ENCODE data around the gene ZNF770.

The ZNF770 gene

GRCh38 chr15:34987609-34988026 lies 469 bp downstream of the ZNF770 start:
- peak overlapping the region; percentile 85 for H2AFZ ChIP-seq (ENCODE audit: low read length)
- peak overlapping the region; percentile 96 for H3K9ac ChIP-seq (ENCODE audit: low read length)
- H3K4me2 ChIP-seq (ENCODE audit: low read depth, low read length), result peak overlapping the region; percentile 96
- peaks cover 20% of the 10 kb centered on the region for H3K4me1 ChIP-seq (ENCODE audit: low read length)
- no peaks in the 10 kb centered on the region for H4K20me1 ChIP-seq (ENCODE audit: insufficient read depth, low read length)
- no peak for DNase-seq
- H3K27me3 ChIP-seq (replicated peaks; ENCODE audit: insufficient read depth, low read length), result no peaks in the 10 kb centered on the region
- H3K36me3 ChIP-seq (replicated peaks; ENCODE audit: insufficient read depth, low read length), result peaks cover 4% of the 10 kb centered on the region; the same call in 1 of the 2 replicates
- H3K9me3 ChIP-seq (replicated peaks; ENCODE audit: insufficient read depth, low read length), result no peaks in the 10 kb centered on the region
- H3F3A ChIP-seq (ENCODE audit: insufficient read depth, low read length), result no peaks in the 10 kb centered on the region
- peak overlapping the region; percentile 93 for H3K4me3 ChIP-seq (ENCODE audit: low read length)
- H3K79me2 ChIP-seq (ENCODE audit: low read length), result peaks cover 52% of the 10 kb centered on the region
- peak overlapping the region; percentile 81; the same call in 1 of the 2 replicates for H3K27ac ChIP-seq (ENCODE audit: low read length)
- TF ChIP-seq EZH2 (optimal IDR thresholded peaks at IDR 0.05; ENCODE audit: low read depth, low read length) (no peak), EZH2phosphoT487 (IDR thresholded peaks at IDR 0.05; ENCODE audit: low read length) (no peak)
- TF ChIP-seq, protein P1, sequence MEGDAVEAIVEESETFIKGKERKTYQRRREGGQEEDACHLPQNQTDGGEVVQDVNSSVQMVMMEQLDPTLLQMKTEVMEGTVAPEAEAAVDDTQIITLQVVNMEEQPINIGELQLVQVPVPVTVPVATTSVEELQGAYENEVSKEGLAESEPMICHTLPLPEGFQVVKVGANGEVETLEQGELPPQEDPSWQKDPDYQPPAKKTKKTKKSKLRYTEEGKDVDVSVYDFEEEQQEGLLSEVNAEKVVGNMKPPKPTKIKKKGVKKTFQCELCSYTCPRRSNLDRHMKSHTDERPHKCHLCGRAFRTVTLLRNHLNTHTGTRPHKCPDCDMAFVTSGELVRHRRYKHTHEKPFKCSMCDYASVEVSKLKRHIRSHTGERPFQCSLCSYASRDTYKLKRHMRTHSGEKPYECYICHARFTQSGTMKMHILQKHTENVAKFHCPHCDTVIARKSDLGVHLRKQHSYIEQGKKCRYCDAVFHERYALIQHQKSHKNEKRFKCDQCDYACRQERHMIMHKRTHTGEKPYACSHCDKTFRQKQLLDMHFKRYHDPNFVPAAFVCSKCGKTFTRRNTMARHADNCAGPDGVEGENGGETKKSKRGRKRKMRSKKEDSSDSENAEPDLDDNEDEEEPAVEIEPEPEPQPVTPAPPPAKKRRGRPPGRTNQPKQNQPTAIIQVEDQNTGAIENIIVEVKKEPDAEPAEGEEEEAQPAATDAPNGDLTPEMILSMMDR (IDR thresholded peaks at IDR 0.05; ENCODE audit: low read length), result no peak
- H3K9me2 ChIP-seq (replicated peaks; ENCODE audit: insufficient read depth, low read length), result no peaks in the 10 kb centered on the region

DNA sequence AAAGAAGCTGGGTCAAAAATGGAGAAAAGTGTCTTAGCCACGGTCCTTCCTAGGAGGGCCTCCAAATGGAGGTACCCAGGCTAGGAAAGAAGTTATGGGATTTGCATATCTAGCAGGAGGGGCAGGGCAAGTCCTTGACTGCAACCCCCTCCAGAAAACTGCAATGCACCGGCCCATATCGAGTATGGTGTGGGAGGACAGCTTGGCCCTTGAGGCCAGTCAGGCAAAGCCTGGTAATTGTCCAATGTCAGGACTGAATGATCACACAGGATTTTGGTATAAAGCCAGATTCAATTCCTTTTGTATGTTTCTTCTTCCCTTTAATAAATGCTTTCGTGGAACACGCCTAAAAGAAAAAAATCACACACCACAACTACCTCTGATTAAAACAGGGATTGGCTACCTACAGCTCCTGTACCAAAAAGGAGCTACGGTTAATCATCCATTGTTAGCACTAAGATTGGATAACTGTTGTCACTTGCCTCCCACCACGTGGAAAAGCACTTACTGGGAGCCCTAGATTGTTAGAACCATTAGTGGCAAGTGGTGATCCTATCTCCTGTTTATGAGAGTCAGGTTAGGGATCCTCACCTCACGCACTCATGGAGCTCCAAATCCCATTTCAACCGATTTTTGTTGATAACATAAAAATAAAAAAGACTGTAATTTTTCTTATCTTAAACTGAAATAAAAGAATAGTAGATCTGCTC lies 1.2 kb downstream of the ZNF770 start:
- peak overlapping the region; percentile 96 for H3K4me2 ChIP-seq (ENCODE audit: low read depth, low read length)
- H4K20me1 ChIP-seq (ENCODE audit: insufficient read depth, low read length), result no peaks in the 10 kb centered on the region
- H3K9ac ChIP-seq (ENCODE audit: low read length), result peak overlapping the region; percentile 96
- peaks cover 4% of the 10 kb centered on the region; the same call in 1 of the 2 replicates for H3K36me3 ChIP-seq (replicated peaks; ENCODE audit: insufficient read depth, low read length)
- H3K9me2 ChIP-seq (replicated peaks; ENCODE audit: insufficient read depth, low read length), result no peaks in the 10 kb centered on the region
- no peak overlapping the region for H2AFZ ChIP-seq (ENCODE audit: low read length)
- peak overlapping the region; percentile 81; the same call in 1 of the 2 replicates for H3K27ac ChIP-seq (ENCODE audit: low read length)
- peaks cover 20% of the 10 kb centered on the region for H3K4me1 ChIP-seq (ENCODE audit: low read length)
- peak overlapping the region; percentile 93 for H3K4me3 ChIP-seq (ENCODE audit: low read length)
- no peaks in the 10 kb centered on the region for H3K9me3 ChIP-seq (replicated peaks; ENCODE audit: insufficient read depth, low read length)
- H3K79me2 ChIP-seq (ENCODE audit: low read length), result peaks cover 53% of the 10 kb centered on the region
- H3F3A ChIP-seq (ENCODE audit: insufficient read depth, low read length), result no peaks in the 10 kb centered on the region
- no peaks in the 10 kb centered on the region for H3K27me3 ChIP-seq (replicated peaks; ENCODE audit: insufficient read depth, low read length)
- DNase-seq, result no peak
- TF ChIP-seq, protein P1 (IDR thresholded peaks at IDR 0.05; ENCODE audit: low read length), result no peak
- TF ChIP-seq EZH2phosphoT487 (IDR thresholded peaks at IDR 0.05; ENCODE audit: low read length) (no peak), EZH2 (optimal IDR thresholded peaks at IDR 0.05; ENCODE audit: low read depth, low read length) (no peak)

DNA sequence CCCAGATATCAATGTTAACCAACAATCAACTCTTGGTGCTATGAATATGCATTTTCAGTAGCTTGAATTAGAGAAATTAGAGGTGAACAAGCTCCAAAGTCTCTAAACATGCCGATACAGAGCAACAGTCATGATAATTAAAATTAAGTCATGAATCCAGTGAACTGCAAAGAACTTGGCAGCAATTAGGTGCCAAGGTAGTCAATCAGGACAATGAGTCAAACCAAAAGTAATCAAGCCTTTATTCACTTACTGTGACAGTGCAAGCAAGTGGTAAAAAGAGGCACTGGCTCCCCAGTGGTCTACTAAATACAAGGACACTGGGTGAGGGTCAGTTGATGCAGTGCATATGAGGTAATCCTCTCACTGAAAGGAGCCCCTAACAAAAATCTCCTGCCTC lies 1.8 kb downstream of the ZNF770 start:
- no peak for TF ChIP-seq EZH2 (optimal IDR thresholded peaks at IDR 0.05; ENCODE audit: low read depth, low read length)
- TF ChIP-seq, protein P1 (IDR thresholded peaks at IDR 0.05; ENCODE audit: low read length), result no peak
- no peak for TF ChIP-seq EZH2phosphoT487 (IDR thresholded peaks at IDR 0.05; ENCODE audit: low read length)

More for the DNA sequence above, 1.8 kb downstream of the ZNF770 start:
- Histone ChIP-seq H3K9ac (ENCODE audit: low read length) (peak overlapping the region; percentile 96; the same call in 1 of the 2 replicates), H3K27ac (ENCODE audit: low read length) (no peak overlapping the region), H3K4me2 (ENCODE audit: low read depth, low read length) (peak overlapping the region; percentile 96), H3F3A (ENCODE audit: insufficient read depth, low read length) (no peaks in the 10 kb centered on the region), H4K20me1 (ENCODE audit: insufficient read depth, low read length) (no peaks in the 10 kb centered on the region), H3K27me3 (replicated peaks; ENCODE audit: insufficient read depth, low read length) (no peaks in the 10 kb centered on the region), H3K4me1 (ENCODE audit: low read length) (peaks cover 20% of the 10 kb centered on the region), H2AFZ (ENCODE audit: low read length) (no peak overlapping the region), H3K9me3 (replicated peaks; ENCODE audit: insufficient read depth, low read length) (no peaks in the 10 kb centered on the region), H3K79me2 (ENCODE audit: low read length) (peaks cover 53% of the 10 kb centered on the region), H3K4me3 (ENCODE audit: low read length) (peak overlapping the region; percentile 93), H3K9me2 (replicated peaks; ENCODE audit: insufficient read depth, low read length) (no peaks in the 10 kb centered on the region), H3K36me3 (replicated peaks; ENCODE audit: insufficient read depth, low read length) (peaks cover 4% of the 10 kb centered on the region; the same call in 1 of the 2 replicates)
- no peak for DNase-seq
